Psoas muscle (tissue), 8 donors: ENCODE results near the gene TOP1. TPM values are rescaled to one million over a fixed set of nuclear protein-coding genes. Genes with fewer than 3 reads are reported as not detected.
A peak's percentile ranks its signal among the peaks of the same experiment; 100 is the strongest.
"Not testable (repeated sequence)": the region's sequence is repeated elsewhere in the genome, so short reads cannot be mapped to it uniquely, and the experiment has no call there.

ENCODE experiments used
- ATAC-seq, 4 donors: fragments of 200-7000 bp; cut with Tn5 transposase; one replicate each; pipeline ENCODE4 v1.9.1; 2020; ENCODE audit warnings: moderate library complexity in 3 of 4, mild to moderate bottlenecking in 2 of 4
- DNase-seq, 2 donors: peaks; one replicate each; pipeline ENCODE4 v3.0.0-alpha.2; 2020
- H3K27ac ChIP-seq: fragments of 200-600 bp; one replicate; pipeline ENCODE4 v1.8.0; 2022
- H3K27me3 ChIP-seq, 3 donors: fragments of 200-600 bp in 1 of 3; one replicate each; pipeline versions ENCODE4 v1.6.1 to v1.8.0; 2013 to 2022; ENCODE audit warnings: low read length in 2 of 3, mild to moderate bottlenecking in 2 of 3, moderate library complexity in 1 of 3; ENCODE audit not compliant: insufficient read depth in 3 of 3
- H3K36me3 ChIP-seq, 2 donors: fragments of 200-600 bp in 1 of 2; one replicate each; pipeline versions ENCODE4 v1.6.1 to v1.8.0; 2013 to 2022; ENCODE audit warnings: low read depth in 1 of 2, mild to moderate bottlenecking in 1 of 2, moderate library complexity in 1 of 2; ENCODE audit not compliant: insufficient read depth in 1 of 2
- H3K4me1 ChIP-seq: fragments of 200-600 bp; one replicate; pipeline ENCODE4 v1.8.0; 2022
- H3K4me3 ChIP-seq: fragments of 200-600 bp; one replicate; pipeline ENCODE4 v1.8.0; 2022; ENCODE audit warnings: mild to moderate bottlenecking
- H3K9me3 ChIP-seq: fragments of 200-600 bp; one replicate; pipeline ENCODE4 v1.8.0; 2022
- CTCF ChIP-seq: fragments of 200-600 bp; IDR thresholded peaks from one replicate; pipeline ENCODE4 v1.8.0; 2022; ENCODE audit warnings: antibody characterized with exemption
- WGBS, 3 donors: extraction: QIAGEN DNeasy Blood & Tissue Kit; methylation state at CpG; one replicate each; pipeline versions ENCODE4 v1.1.6 to v1.1.7; 2013; 5-methylcytosine and 5-hydroxymethylcytosine counted together
- intact Hi-C, 2 donors: fragments of 100-400 bp; cut with DNase I; formaldehyde crosslinking; loops; one replicate each; pipeline versions ENCODE4 v1.11.0 to v1.14.2; 2022
- polyA plus RNA-seq, 3 donors: library from polyadenylated mRNA; stranded (reverse); fragments of 200-250 nt; gene quantifications; one replicate each; pipeline ENCODE4 v1.2.3, GENCODE V29; 2013
- total RNA-seq, 4 donors: library from RNA; stranded (reverse); fragmentation: NEBNext Ultra II Directional in 2 of 4; extraction: Animal tissue kit (Norgen Biotek cat#: 25700) in 2 of 4; gene quantifications; one replicate each; pipeline versions ENCODE4 v1.2.1 to v1.2.4, GENCODE V29; 2021 to 2023
- donor health status: healthy with polysubstance abuse.
- donor health status: DM: no; HTN: no; CAD: no; lungs with moderate emphysema.
- donor health status: Bipolar disorder and iron deficiency.
- donor health status: healthy.
- donor health status: DM: yes; HTN: yes; CAD: no.
- donor health status: DM: no; HTN: no; CAD: no.
- donor health status: DM: no; HTN: no; CAD: no.
- donor health status: DM: yes; HTN: yes; CAD: no.

TOP1 gene
- total and polyA plus RNA-seq, 7 donors, result 10.6 to 30.7 (median 22.2) TPM

GRCh38 chr20:41002842-41003142, 25.8 kb upstream of the TOP1 start:
- Histone ChIP-seq H3K9me3 (peaks cover 9% of the 10 kb centered on the region), H3K4me3 (no peak overlapping the region), H3K27ac (peak overlapping the region; percentile 55), H3K4me1 (peaks cover 29% of the 10 kb centered on the region), H3K27me3 (no peaks in the 10 kb centered on the region), H3K36me3 (no peaks in the 10 kb centered on the region)
- no peak for TF ChIP-seq CTCF
- intact Hi-C loops, result no loop called here
- ATAC-seq (no peak), DNase-seq (peak in 1 of 2 donors; percentile 77)
- 96 to 100% (median 96%) methylated on average over 1 of the region's 1 CpG for WGBS, 3 donors

GRCh38 chr20:41003143-41003935, 25.3 kb upstream of the TOP1 start:
- no peak for TF ChIP-seq CTCF
- no peaks in the 10 kb centered on the region for H3K27me3 ChIP-seq
- H3K27ac ChIP-seq, result peak overlapping the region; percentile 55
- peaks cover 29% of the 10 kb centered on the region for H3K4me1 ChIP-seq
- intact Hi-C loops, result no loop called here
- 56 to 65% (median 65%) methylated on average over 12 of the region's 12 CpGs for WGBS, 3 donors
- DNase-seq (peak in 1 of 2 donors; percentile 70), ATAC-seq (peak in 3 of 4 donors; percentile 38 to 58 (median 41))
- H3K4me3 ChIP-seq, result no peak overlapping the region
- H3K36me3 ChIP-seq, result no peaks in the 10 kb centered on the region
- peaks cover 9% of the 10 kb centered on the region for H3K9me3 ChIP-seq

DNA sequence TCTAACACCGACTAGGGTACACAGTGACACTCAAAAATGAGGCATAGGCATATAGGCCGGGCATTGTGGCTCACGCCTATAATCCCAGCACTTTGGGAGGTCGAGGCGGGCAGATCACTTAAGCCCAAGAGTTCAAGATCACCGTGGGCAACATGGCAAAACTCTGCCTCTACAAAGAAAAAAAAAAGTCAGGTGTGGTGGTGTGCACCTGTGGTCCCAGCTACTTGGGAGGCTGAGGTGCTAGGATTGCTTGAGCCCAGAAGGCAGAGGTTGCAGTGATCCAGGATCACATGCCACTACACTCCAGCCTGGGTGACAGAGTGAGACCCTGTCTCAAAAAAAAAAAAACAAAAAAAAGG, 24.7 kb upstream of the TOP1 start:
- peak overlapping the region; percentile 54 for H3K27ac ChIP-seq
- not testable (repeated sequence) for H3K27me3 ChIP-seq, H3K36me3 ChIP-seq, ATAC-seq, DNase-seq, H3K4me3 ChIP-seq, H3K9me3 ChIP-seq
- H3K4me1 ChIP-seq, result peaks cover 29% of the 10 kb centered on the region
- 93 to 95% (median 95%) methylated on average over 6 of the region's 6 CpGs for WGBS, 3 donors
- intact Hi-C loops, result loop anchor here in 1 of 2 donors (2.0 kb wide), 1 partner anchor 25 kb away; the partner anchor contains the start of gene TOP1

GRCh38 chr20:41004531-41005360, 23.9 kb upstream of the TOP1 start:
- Histone ChIP-seq H3K4me3 (no peak overlapping the region), H3K9me3 (peaks cover 9% of the 10 kb centered on the region), H3K4me1 (peaks cover 29% of the 10 kb centered on the region), H3K27ac (peak overlapping the region; percentile 62), H3K36me3 (no peaks in the 10 kb centered on the region), H3K27me3 (no peaks in the 10 kb centered on the region)
- WGBS, 3 donors, result 25 to 28% (median 27%) methylated on average over 8 of the region's 8 CpGs
- DNase-seq (peak; percentile 67 to 73), ATAC-seq (peak; percentile 92 to 97 (median 94))
- intact Hi-C loops, result loop anchor here in 1 of 2 donors (2.0 kb wide), 1 partner anchor 24 kb away; the partner anchor contains the start of gene TOP1
- TF ChIP-seq CTCF, result no peak

- no peaks in the 10 kb centered on the region for H3K27me3 ChIP-seq
- H3K4me3 ChIP-seq, result no peak overlapping the region
- WGBS, 3 donors, result 14 to 19% (median 19%) methylated on average over 4 of the region's 4 CpGs
- DNase-seq, result peak; percentile 82 to 92
- H3K27ac ChIP-seq, result peak overlapping the region; percentile 62
- peaks cover 9% of the 10 kb centered on the region for H3K9me3 ChIP-seq
- no peak for TF ChIP-seq CTCF
- H3K4me1 ChIP-seq, result peaks cover 29% of the 10 kb centered on the region
- peak in 2 of 4 donors; percentile 14 to 42 for ATAC-seq
- H3K36me3 ChIP-seq, result no peaks in the 10 kb centered on the region
- intact Hi-C loops, result loop anchor here in 1 of 2 donors (2.0 kb wide), 1 partner anchor 23 kb away; the partner anchor contains the start of gene TOP1
These were observed 23.3 kb upstream of the TOP1 start for GRCh38 chr20:41005361-41005729.
